GM12864 (cell line): ENCODE data around the gene DSTN.

Source experiments
- DNase-seq: peaks from one replicate; pipeline ENCODE4 v3.0.0-alpha.2; 2011; ENCODE audit warnings: low read depth
- H3K4me3 ChIP-seq: 2 replicates; pipeline ENCODE4 v1.5.1; 2011; ENCODE audit warnings: mild to moderate bottlenecking, low read depth, low read length, control low read depth
- CTCF ChIP-seq: IDR thresholded peaks from 2 replicates; pipeline ENCODE4 v1.5.1; 2011; ENCODE audit warnings: low read depth, mild to moderate bottlenecking, moderate library complexity, low read length, control low read depth, inconsistent platforms; ENCODE audit errors: missing control alignments

Gene DSTN

DNA sequence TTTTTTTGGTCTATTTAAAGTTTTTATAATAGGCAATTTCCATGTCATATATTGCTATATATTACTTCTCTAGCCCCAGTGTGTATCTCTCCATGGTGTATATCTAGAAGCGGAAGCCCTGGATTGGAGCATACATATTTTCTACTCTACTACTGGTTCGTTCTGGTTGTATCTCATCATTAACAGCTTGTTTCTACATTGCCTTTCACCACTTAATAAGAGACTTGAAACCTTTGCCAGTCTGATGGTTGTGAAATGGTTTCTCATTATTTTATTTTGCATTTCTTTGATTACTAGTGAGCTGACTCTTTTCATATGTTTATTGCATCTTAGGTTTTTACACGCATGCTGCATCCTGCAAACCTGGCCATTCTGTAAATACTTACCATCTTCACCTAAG, 3.6 kb downstream of the DSTN start:
- no peak for TF ChIP-seq CTCF
- no peak overlapping the region for H3K4me3 ChIP-seq
- DNase-seq = no peak

DNA sequence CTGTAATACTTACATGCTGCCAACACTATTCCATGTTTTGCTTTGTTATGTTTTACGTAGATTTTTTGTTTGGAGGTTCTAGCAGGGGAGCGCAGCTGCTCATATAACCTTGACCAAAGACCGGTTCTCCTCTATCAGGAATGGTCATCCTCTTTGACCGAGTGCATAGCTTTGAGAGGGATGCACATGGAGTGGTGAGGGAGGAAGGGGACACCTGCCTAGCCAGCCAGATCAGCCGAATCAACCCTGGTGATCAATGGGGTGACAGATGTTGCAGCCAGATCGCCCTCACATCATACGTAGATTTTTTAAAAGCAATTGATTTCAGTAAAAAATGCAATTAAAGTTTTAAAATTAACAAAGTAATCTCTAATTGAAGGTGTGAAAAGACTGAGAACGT, 6.3 kb downstream of the DSTN start:
- TF ChIP-seq CTCF = no peak
- no peak overlapping the region for H3K4me3 ChIP-seq
- DNase-seq = no peak

DNA sequence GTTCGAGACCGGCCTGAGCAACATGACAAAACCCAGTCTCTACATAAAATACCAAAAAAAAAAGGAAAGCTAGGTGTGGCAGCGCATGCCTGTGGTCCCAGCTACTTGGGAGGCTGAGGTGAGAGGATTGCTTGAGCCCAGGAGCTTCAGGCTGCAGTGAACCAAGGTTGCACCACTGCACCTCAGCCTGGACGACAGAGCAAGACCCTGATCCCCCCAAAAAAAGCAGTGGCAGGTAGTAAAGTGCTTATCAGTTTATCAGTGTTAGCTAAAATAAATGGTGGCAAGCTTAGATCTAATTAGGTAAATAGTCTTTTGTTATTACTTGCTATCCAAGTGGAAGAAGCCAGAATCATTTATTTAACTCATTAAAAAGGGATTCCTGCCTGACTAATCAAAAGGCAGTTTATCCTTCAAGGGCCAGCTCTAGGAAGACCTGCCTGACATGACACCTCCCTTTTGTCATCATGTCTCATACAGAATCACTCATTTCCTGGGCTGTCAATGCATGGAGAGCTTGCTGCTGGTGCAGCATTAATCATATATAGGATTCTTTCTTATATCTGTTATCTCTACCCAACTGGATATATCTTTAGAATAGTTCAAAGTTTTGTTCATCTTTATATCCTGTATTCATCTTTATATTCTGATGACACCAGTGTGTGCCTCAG, 9.6 kb downstream of the DSTN start:
- DNase-seq = no peak
- no peak overlapping the region for H3K4me3 ChIP-seq
- TF ChIP-seq CTCF = no peak

DNA sequence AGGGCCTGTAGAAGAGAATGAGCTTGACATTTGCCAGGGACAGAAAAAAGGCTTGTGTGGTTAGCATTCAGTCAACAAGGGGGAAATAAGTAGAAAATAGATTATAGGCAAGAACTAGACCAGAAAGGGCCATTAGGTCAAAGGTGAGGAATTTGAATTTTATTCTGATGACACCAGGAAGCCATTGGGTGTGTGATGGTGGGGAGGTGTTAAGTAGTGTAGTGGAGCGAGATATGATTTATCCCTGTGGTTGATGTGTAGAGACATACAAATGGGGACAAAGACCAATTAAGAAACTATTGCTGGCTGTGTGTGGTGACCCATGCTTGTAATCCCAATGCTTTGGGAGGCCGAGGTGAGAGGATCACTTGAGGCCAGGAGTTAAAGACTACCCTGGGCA, 11.0 kb downstream of the DSTN start:
- DNase-seq = no peak
- no peak overlapping the region for H3K4me3 ChIP-seq
- TF ChIP-seq CTCF = no peak

DNA sequence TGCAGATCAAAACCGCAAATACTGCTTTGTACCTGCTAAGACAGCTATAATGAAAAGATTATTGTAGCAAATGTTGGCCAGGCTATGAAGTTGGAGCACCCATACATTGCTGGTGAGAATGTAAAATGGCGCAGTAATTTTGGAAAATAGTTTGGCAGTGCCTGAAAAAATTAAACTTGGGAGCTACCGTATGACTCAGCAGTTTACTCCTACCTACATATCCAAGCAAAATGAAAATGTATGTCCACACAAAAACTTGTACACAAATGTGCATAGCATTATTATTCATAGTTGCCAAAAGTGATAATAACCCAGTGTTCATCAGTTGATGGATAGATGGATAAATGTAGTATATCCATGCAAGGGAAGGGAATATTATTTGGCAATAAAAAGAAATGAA, 13.3 kb downstream of the DSTN start:
- TF ChIP-seq CTCF = no peak
- no peak overlapping the region for H3K4me3 ChIP-seq
- no peak for DNase-seq

- TF ChIP-seq CTCF = no peak
- DNase-seq = no peak
- H3K4me3 ChIP-seq = no peak overlapping the region
Observed at GRCh38 chr20:17584689-17585088, 14.8 kb downstream of the DSTN start.

GRCh38 chr20:17586250-17586649, 16.4 kb downstream of the DSTN start:
- H3K4me3 ChIP-seq = no peak overlapping the region
- no peak for DNase-seq
- no peak for TF ChIP-seq CTCF
